Esophagus muscularis mucosa (tissue), 4 donors: ENCODE measurements around the gene FAM171A1. TPM values are rescaled to one million over a fixed set of nuclear protein-coding genes. Genes with fewer than 3 reads are reported as not detected.

ENCODE experiments used
- DNase-seq: peaks from one replicate; pipeline ENCODE4 v3.0.0-alpha.2; 2017; ENCODE audit errors: extremely low spot score
- H3K27ac ChIP-seq, 4 donors: fragments of 200-600 bp; sonication (generic); replicated peaks in 1 of 4; 1 replicate in 3 of 4; 2 replicates in 1 of 4; pipeline ENCODE4 v1.5.1; 2016 to 2019; ENCODE audit warnings: mild to moderate bottlenecking in 1 of 4
- H3K27me3 ChIP-seq, 4 donors: fragments of 200-600 bp; sonication (generic); one replicate each; pipeline versions ENCODE4 v1.5.1 to v1.6.0; 2016 to 2019
- H3K36me3 ChIP-seq, 4 donors: fragments of 200-600 bp; sonication (generic); one replicate each; pipeline ENCODE4 v1.5.1; 2016 to 2019
- H3K4me1 ChIP-seq, 4 donors: fragments of 200-600 bp; sonication (generic); one replicate each; pipeline ENCODE4 v1.5.1; 2016 to 2019
- H3K4me3 ChIP-seq, 4 donors: fragments of 200-600 bp; sonication (generic); 1 replicate in 2 of 4; 2 replicates in 2 of 4; pipeline ENCODE4 v1.5.1; 2016 to 2019; ENCODE audit warnings: mild to moderate bottlenecking in 4 of 4, moderate library complexity in 1 of 4
- H3K9me3 ChIP-seq, 4 donors: fragments of 200-600 bp; sonication (generic); 1 replicate in 3 of 4; 2 replicates in 1 of 4; pipeline ENCODE4 v1.5.1; 2016 to 2019
- EP300 ChIP-seq: sonication (generic); formaldehyde crosslinking; IDR thresholded peaks from one replicate; pipeline ENCODE4 v1.6.1; 2017; ENCODE audit warnings: antibody characterized with exemption
- POLR2A ChIP-seq: fragments of 450-650 bp; IDR thresholded peaks from one replicate; pipeline ENCODE4 v1.6.1; 2017; ENCODE audit warnings: antibody characterized with exemption, moderate library complexity, mild to moderate bottlenecking, low read depth
- POLR2AphosphoS5 ChIP-seq, 2 donors: sonication (generic); formaldehyde crosslinking; IDR thresholded peaks; one replicate each; pipeline ENCODE4 v1.6.1; 2017; ENCODE audit warnings: antibody characterized with exemption in 2 of 2
- WGBS: methylation state at CpG from one replicate; pipeline ENCODE4 v1.1.5; 2018; 5-methylcytosine and 5-hydroxymethylcytosine counted together
- intact Hi-C: fragments of 100-400 bp; cut with DNase I; formaldehyde crosslinking; loops from one replicate; pipeline ENCODE4 v1.15.1; 2023
- total RNA-seq, 4 donors: library from RNA; depleted of rRNA; stranded (reverse); fragments of >200 nt; gene quantifications; one replicate each; pipeline versions ENCODE4 v1.1.0 to v1.2.1, GENCODE V29; 2016
- TF ChIP-seq, protein P1 (sequence below), 3 experiments: fragments of 200-600 bp in 2 of 3; fragments of 450-650 bp in 1 of 3; sonication (generic) in 2 of 3; IDR thresholded peaks; one replicate each; pipeline ENCODE4 v1.5.1; 2017 to 2019; ENCODE audit warnings: antibody characterized with exemption in 3 of 3, mild to moderate bottlenecking in 2 of 3, moderate library complexity in 1 of 3

FAM171A1 gene
- total RNA-seq, 4 donors from 2014 or later, result 7.1 to 15.0 (median 12.6) TPM

DNA sequence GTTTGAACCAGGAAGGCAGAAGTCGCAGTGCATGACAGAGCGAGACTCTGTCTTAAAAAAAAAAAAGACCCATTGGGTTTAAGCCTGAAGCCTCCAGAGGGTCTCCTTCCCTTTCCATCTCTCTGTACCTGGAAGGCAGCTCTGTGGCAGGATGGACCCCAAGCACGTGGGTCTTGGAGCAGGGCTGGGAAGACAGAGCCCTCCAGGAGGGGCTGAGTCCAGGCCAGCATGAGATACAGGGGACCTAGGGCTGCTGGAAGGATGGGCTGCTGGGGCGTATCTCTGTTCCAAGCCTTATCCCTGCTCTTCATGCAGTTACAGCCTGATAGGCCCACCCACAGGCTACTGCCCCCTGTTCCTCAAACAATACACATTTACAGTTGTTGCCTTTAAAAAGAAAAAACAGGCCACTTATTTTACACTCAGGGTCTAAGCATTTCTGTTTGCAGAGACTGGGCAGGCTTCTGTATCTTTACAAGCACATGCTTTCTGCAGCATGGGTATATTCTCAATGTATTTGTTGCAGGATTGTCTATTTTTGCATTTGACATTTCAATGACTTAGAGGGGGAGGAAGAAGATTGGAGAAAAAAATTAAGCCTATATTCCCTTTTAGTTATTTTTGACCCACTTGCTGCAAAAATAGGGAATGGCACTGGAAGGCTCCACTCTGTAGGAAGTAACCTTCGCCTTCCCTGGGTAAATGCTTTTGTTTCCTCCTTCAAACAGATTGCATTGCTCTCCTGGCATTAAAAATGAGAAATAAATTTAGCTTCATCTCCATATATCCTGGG is 60.1 kb downstream of the FAM171A1 start:
- DNase-seq, result no peak
- Histone ChIP-seq H3K4me1 (peaks cover 13 to 34% (median 21%) of the 10 kb centered on the region in 4 donors), H3K36me3 (no peaks in the 10 kb centered on the region), H3K9me3 (no peaks in the 10 kb centered on the region), H3K4me3 (no peak overlapping the region), H3K27me3 (no peaks in the 10 kb centered on the region), H3K27ac (no peak overlapping the region)
- TF ChIP-seq EP300, result no peak
- TF ChIP-seq, protein P1, sequence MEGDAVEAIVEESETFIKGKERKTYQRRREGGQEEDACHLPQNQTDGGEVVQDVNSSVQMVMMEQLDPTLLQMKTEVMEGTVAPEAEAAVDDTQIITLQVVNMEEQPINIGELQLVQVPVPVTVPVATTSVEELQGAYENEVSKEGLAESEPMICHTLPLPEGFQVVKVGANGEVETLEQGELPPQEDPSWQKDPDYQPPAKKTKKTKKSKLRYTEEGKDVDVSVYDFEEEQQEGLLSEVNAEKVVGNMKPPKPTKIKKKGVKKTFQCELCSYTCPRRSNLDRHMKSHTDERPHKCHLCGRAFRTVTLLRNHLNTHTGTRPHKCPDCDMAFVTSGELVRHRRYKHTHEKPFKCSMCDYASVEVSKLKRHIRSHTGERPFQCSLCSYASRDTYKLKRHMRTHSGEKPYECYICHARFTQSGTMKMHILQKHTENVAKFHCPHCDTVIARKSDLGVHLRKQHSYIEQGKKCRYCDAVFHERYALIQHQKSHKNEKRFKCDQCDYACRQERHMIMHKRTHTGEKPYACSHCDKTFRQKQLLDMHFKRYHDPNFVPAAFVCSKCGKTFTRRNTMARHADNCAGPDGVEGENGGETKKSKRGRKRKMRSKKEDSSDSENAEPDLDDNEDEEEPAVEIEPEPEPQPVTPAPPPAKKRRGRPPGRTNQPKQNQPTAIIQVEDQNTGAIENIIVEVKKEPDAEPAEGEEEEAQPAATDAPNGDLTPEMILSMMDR (IDR thresholded peaks at IDR 0.05), result no peak
- TF ChIP-seq POLR2AphosphoS5 (IDR thresholded peaks at IDR 0.05), result no peak
- no peak for TF ChIP-seq POLR2A
- intact Hi-C loops, result no loop called here
- WGBS, result over 99% methylated on average over 5 of the region's 5 CpGs

DNA sequence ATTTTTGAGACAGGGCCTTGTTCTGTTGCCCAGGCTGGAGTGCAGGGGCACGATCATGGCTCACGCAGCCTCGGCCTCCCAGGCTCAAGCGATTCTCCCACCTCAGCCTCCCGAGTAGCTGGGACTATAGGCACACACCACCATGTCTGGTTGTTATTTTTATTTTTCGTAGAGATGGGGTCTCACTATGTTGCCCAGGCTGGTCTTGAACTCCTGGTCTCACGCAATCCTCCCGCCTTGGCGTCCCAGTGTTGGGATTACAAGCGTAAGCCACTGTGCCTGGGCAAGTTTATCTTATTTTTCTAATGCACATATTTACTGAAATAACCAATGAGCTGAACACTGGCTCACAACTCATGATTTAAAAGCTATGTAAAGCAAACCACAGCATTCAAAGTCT is 61.9 kb downstream of the FAM171A1 start:
- DNase-seq, result no peak

DNA sequence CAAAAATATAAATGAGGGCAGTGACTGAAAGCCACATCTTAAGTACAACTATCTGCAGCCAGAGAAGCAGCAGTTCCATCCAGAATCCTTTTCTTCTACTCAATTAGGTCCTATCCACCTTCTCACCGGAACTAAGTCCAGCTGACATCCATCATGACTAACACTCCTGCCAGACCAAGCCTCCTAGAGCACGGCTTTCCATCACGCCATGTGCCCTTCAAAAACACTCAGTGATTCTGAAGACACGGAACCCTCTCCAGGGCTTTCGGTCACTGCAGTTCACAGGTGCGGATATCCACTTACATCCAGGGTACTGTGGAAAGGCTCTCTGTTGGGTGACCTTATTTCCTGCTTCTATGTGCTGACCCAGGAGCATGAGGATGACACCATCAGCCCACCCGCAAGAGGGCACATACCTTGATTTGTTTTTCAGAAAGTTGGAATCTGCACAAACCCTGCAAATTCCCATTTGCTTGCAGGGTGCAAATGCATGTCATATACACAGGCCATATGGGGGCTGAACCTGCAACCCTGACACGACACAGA is 64.3 kb downstream of the FAM171A1 start:
- intact Hi-C loops, result no loop called here
- TF ChIP-seq POLR2A (no peak), EP300 (no peak), POLR2AphosphoS5 (IDR thresholded peaks at IDR 0.05) (no peak)
- TF ChIP-seq, protein P1 (IDR thresholded peaks at IDR 0.05), result no peak
- H3K27me3 ChIP-seq, result no peaks in the 10 kb centered on the region
- H3K9me3 ChIP-seq, result no peaks in the 10 kb centered on the region
- peaks cover 0 to 9% (median 0%) of the 10 kb centered on the region in 4 donors for H3K4me1 ChIP-seq
- no peak for DNase-seq
- no peaks in the 10 kb centered on the region for H3K36me3 ChIP-seq
- H3K27ac ChIP-seq, result no peak overlapping the region
- H3K4me3 ChIP-seq, result no peak overlapping the region
- 100% methylated on average over 8 of the region's 8 CpGs for whole genome bisulfite sequencing

More for the DNA sequence above, 61.9 kb downstream of the FAM171A1 start:
- Histone ChIP-seq H3K4me3 (no peak overlapping the region), H3K4me1 (peaks cover 13 to 33% (median 19%) of the 10 kb centered on the region in 4 donors), H3K27me3 (no peaks in the 10 kb centered on the region), H3K9me3 (no peaks in the 10 kb centered on the region), H3K27ac (no peak overlapping the region), H3K36me3 (no peaks in the 10 kb centered on the region)
- WGBS, result 100% methylated on average over 10 of the region's 10 CpGs
- intact Hi-C loops, result no loop called here
- TF ChIP-seq EP300 (no peak), POLR2A (no peak), POLR2AphosphoS5 (IDR thresholded peaks at IDR 0.05) (no peak)
- TF ChIP-seq, protein P1 (IDR thresholded peaks at IDR 0.05), result no peak

DNA sequence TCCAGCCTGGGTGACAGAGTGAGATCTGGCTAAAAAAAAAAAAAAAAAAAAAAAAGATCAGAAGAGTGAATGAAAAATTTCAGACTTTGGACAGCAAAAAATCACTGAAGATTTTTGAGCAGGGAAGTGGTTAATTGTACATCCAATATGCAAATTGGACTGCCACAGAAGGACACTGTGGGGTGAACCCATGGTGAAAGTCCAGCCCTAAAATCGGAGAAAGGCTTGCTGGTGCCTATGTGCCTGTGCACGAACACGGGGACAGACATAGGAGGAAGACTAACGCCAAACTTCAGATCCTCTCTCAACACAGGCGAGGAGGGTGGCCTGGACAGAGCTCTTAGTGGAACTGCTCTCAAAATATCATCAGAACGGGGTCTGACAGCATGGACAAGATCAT is 65.5 kb downstream of the FAM171A1 start:
- intact Hi-C loops, result no loop called here
- no peaks in the 10 kb centered on the region for H3K9me3 ChIP-seq
- H3K4me1 ChIP-seq, result no peaks in the 10 kb centered on the region
- no peak for TF ChIP-seq POLR2A
- TF ChIP-seq, protein P1 (IDR thresholded peaks at IDR 0.05), result no peak
- no peak for TF ChIP-seq POLR2AphosphoS5 (IDR thresholded peaks at IDR 0.05)
- TF ChIP-seq EP300, result no peak
- no peak overlapping the region for H3K27ac ChIP-seq
- H3K4me3 ChIP-seq, result no peak overlapping the region
- DNase-seq, result no peak
- 94% methylated on average over 6 of the region's 6 CpGs for WGBS
- no peaks in the 10 kb centered on the region for H3K36me3 ChIP-seq
- H3K27me3 ChIP-seq, result no peaks in the 10 kb centered on the region
